IPS-18c (cell line): ENCODE results near the gene ADGRV1.

Experiments
- H3K4me3 ChIP-seq: 2 replicates; pipeline ENCODE4 v1.7.0; 2013; ENCODE audit warnings: low read depth, mild to moderate bottlenecking, low read length, moderate library complexity; ENCODE audit not compliant: insufficient read depth
- H3K9me3 ChIP-seq: one replicate; pipeline ENCODE4 v1.6.1; 2013; ENCODE audit warnings: mild to moderate bottlenecking, low read length, moderate library complexity; ENCODE audit not compliant: control insufficient read depth, insufficient read depth

ADGRV1 gene

DNA sequence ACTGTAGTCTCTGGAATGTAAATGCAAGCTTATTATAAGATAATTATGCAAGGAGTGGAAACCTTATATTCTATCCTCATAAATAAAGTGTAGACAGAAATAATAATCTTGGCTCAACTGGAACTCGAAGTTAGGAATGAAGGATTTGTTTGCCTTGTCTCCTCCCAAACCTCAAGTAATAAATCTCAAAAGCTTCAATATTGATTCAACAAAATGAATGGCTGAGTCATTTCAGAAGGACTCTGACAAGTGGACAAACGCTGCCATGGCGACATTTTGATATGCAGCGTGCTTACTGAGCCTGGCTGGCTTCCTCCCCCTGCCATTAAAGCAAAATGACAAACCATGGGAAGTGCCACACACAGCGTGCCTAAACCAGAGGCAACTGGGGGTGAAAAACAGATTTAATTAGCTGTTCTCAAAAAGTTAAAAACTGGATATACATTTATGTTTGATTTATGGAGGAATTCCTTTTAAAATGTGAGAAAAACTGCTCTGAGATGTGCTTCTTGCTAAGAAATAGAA is 10.5 kb upstream of the ADGRV1 start:
- H3K4me3 ChIP-seq: no peak overlapping the region
- no peaks in the 10 kb centered on the region for H3K9me3 ChIP-seq

DNA sequence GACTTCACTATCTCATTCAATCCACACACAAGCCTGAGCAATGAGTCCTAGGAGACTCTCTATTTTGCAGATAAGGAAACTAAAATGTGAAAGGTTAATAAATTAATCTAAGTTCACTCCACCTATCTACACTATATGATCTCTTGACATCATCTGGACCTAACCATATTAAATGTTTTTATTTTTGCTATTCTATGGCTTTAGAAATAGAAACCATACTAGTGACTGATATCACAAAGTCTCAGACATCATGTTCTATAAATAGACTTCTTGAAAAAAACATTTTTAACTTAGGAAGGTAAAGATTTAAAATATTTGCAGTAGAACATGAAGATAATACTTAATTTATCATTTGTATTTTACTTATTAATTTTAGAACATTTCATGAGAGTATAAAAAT is 9.4 kb upstream of the ADGRV1 start:
- Histone ChIP-seq H3K4me3 (no peak overlapping the region), H3K9me3 (no peaks in the 10 kb centered on the region)

DNA sequence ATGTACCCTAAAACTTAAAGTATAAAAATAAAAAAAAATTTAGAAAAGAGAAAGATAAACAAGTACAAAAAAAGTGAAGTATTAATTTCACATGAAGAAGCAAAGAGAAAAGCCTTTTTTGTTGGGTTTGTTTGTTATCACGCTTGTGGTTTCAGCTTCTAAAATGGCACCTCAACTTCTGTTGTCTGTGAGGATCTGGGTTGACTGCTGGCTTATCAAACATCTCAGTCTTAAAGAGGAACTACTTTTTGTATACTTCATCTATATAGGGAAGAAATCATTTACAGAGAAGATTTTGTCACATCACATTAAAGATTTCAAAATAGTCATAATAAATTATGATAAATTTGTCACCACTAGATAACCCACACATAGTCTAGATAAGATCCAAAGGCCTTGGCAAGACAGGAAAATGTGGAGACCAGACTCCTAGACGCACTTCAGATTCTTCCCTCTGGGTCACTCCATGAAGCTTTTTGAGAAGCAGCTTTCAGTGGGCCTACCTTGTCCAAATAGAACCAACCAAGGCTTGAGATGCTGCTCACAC is 8.8 kb upstream of the ADGRV1 start:
- no peak overlapping the region for H3K4me3 ChIP-seq
- H3K9me3 ChIP-seq: no peaks in the 10 kb centered on the region

DNA sequence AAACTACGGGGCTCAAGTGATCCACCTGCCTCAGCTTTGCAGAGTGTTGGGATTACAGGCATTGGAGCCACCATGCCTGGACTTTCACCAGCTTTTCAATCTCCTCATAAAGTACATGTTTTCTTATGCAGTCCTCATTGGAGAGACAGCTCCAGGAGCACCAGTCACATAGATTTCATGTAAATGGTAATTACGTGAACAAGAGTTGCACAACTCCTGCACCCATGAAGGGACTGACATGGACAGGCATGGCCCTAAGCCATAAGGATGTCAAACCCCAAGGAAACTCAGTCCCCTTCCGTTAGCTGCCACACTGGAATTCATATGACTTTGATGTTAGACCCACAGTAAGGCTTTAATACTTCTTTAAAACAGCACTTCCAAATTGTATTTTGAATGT is 7.6 kb upstream of the ADGRV1 start:
- no peak overlapping the region for H3K4me3 ChIP-seq

GRCh38 chr5:90551376-90551775 is 7.2 kb upstream of the ADGRV1 start:
- Histone ChIP-seq H3K9me3 (no peaks in the 10 kb centered on the region), H3K4me3 (no peak overlapping the region)

More for the DNA sequence above, 7.6 kb upstream of the ADGRV1 start:
- H3K9me3 ChIP-seq: no peaks in the 10 kb centered on the region

DNA sequence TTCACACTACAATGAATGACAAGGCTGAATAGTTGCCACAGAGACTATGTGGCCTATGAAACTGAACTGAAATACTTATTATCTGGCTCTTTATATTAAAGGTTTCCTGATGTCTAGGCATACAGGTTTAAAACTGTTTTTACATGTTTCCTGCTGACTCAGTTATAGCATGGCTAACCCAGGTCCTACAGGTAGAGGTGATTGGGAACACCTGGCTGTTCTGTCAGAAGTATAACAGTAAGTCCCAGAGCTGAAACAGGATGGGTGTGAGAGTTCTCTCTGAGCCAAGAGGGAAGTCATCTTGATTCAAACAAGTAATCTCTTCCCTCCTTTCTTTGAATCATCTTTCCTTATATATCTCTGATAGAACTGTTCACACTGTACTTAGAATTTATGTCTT is 4.9 kb upstream of the ADGRV1 start:
- Histone ChIP-seq H3K4me3 (no peak overlapping the region), H3K9me3 (no peaks in the 10 kb centered on the region)

DNA sequence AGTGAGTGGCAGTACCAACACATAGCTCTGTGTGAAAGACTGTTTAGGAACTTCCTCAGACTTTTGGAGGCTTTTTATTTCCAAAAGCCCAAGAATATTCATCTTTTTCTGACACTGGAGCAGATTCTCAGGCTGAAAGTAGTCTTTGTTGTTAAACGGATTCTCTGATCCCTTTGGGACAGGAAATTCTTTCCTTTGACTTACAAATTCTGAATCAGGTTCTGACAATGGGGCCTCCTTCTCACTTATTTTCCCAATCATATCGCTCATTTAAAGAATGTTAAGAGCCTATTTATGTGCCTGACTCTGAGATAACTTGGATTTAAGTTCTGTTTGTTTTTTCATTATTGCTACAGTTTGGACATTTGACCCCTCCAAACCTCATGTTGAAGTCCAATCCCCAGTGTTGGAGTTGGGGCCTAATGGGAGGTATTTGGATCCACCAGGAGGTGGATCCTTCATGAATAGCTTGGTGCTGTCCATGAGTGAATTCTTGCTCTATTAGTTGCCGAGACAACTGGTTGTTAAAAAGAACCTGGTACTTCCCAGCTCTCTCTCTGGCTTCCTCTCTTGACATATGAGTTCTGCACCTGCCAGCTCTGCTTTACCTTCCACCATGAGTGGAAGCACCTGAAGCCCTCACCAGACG is 4.1 kb upstream of the ADGRV1 start:
- Histone ChIP-seq H3K9me3 (no peaks in the 10 kb centered on the region), H3K4me3 (no peak overlapping the region)

GRCh38 chr5:90555666-90556065 is 2.9 kb upstream of the ADGRV1 start:
- Histone ChIP-seq H3K4me3 (no peak overlapping the region), H3K9me3 (no peaks in the 10 kb centered on the region)

- no peaks in the 10 kb centered on the region for H3K9me3 ChIP-seq
- H3K4me3 ChIP-seq: no peak overlapping the region; the same call in 1 of the 2 replicates
Observed at GRCh38 chr5:90557391-90557790, 1.2 kb upstream of the ADGRV1 start.

GRCh38 chr5:90557871-90558270 is 726 bp upstream of the ADGRV1 start:
- Histone ChIP-seq H3K9me3 (no peaks in the 10 kb centered on the region), H3K4me3 (peak overlapping the region; percentile 61; the same call in 1 of the 2 replicates)

GRCh38 chr5:90560771-90561170 is 2.2 kb downstream of the ADGRV1 start:
- H3K9me3 ChIP-seq: no peaks in the 10 kb centered on the region
- H3K4me3 ChIP-seq: no peak overlapping the region

GRCh38 chr5:90561766-90562165 is 3.2 kb downstream of the ADGRV1 start:
- no peaks in the 10 kb centered on the region for H3K9me3 ChIP-seq
- no peak overlapping the region for H3K4me3 ChIP-seq

- Histone ChIP-seq H3K9me3 (no peaks in the 10 kb centered on the region), H3K4me3 (no peak overlapping the region)
Observed at GRCh38 chr5:90562341-90562740, 3.7 kb downstream of the ADGRV1 start.

GRCh38 chr5:90563108-90563507 is 4.5 kb downstream of the ADGRV1 start:
- no peak overlapping the region for H3K4me3 ChIP-seq
- H3K9me3 ChIP-seq: no peaks in the 10 kb centered on the region

DNA sequence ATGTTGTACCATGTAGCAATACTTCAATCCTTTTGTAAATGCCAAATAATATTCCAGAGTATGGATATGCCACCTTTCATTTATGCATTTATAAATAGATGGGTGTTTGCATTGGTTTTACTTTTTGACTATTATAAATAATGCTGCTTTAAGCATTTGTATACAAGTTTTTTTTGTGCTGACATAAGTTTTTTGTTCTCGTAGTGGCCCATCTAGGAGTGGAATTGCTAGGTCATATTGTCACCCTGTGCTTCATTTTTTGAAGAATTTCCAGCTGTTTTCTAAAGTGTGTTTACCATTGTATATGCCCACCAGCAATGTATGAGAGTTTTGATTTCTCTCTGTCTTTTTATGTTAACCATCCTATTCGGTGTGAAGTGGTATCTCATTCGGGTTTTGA is 6.9 kb downstream of the ADGRV1 start:
- Histone ChIP-seq H3K9me3 (no peaks in the 10 kb centered on the region), H3K4me3 (no peak overlapping the region)

GRCh38 chr5:90569084-90569483 is 10.5 kb downstream of the ADGRV1 start:
- H3K9me3 ChIP-seq: no peaks in the 10 kb centered on the region
- H3K4me3 ChIP-seq: no peak overlapping the region

DNA sequence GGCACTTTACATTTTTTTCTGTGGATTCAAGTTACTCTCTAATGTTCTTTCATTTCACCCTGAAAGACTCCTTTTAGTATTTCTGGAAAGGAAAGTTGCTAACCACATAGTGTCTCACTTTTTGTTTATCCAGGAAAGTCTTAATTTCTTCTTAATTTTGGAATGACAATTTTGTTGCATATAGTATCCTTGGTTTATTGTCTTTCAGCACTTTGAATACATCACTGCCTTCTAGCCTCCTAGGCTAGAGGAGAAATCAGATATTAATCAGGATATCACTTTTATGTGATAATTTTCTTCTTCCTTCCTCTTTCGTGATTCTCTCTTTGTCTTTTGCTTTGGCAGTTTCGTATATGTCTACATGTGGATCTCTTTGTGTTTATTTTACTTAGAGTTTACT is 11.4 kb downstream of the ADGRV1 start:
- Histone ChIP-seq H3K9me3 (no peaks in the 10 kb centered on the region), H3K4me3 (no peak overlapping the region)

GRCh38 chr5:90571147-90571773 is 12.7 kb downstream of the ADGRV1 start:
- Histone ChIP-seq H3K4me3 (no peak overlapping the region), H3K9me3 (no peaks in the 10 kb centered on the region)
